GM23338 (cell line): Measurements from ENCODE around the gene UAP1. TPM values are rescaled to one million over a fixed set of nuclear protein-coding genes. Genes with fewer than 3 reads are reported as not detected.

Experiments
- ATAC-seq: fragments of 200-7000 bp; cut with Tn5 transposase; 3 replicates; pipeline ENCODE4 v1.9.1; 2020
- DNase-seq: peaks from one replicate; pipeline ENCODE4 v3.0.0-alpha.2; 2015; ENCODE audit warnings: low spot score
- H2AFZ ChIP-seq: fragments of 200-600 bp; sonication (generic); 2 replicates; pipeline ENCODE4 v1.8.0; 2016; ENCODE audit warnings: antibody characterized with exemption, mild to moderate bottlenecking, moderate library complexity
- H3F3A ChIP-seq: fragments of 200-600 bp; sonication (generic); replicated peaks from 2 replicates; pipeline ENCODE4 v1.8.0; 2017; ENCODE audit warnings: antibody characterized with exemption, mixed run types, low read depth
- H3K27ac ChIP-seq: fragments of 200-600 bp; sonication (generic); 2 replicates; pipeline ENCODE4 v1.6.1; 2016; ENCODE audit warnings: low read depth
- H3K27me3 ChIP-seq: fragments of 200-600 bp; sonication (generic); 2 replicates; pipeline ENCODE4 v1.8.0; 2016; ENCODE audit warnings: mild to moderate bottlenecking, mixed run types, moderate library complexity; ENCODE audit not compliant: insufficient read depth
- H3K36me3 ChIP-seq: fragments of 200-600 bp; sonication (generic); 2 replicates; pipeline ENCODE4 v1.8.0; 2016; ENCODE audit warnings: mild to moderate bottlenecking; ENCODE audit not compliant: insufficient read depth
- H3K4me1 ChIP-seq: fragments of 200-600 bp; sonication (generic); 2 replicates; pipeline ENCODE4 v1.8.0; 2016; ENCODE audit warnings: mild to moderate bottlenecking, moderate library complexity; ENCODE audit not compliant: insufficient read depth
- H3K4me2 ChIP-seq: fragments of 200-600 bp; sonication (generic); 2 replicates; pipeline ENCODE4 v1.7.1; 2017; ENCODE audit warnings: mixed run types
- H3K4me3 ChIP-seq: fragments of 200-600 bp; sonication (generic); 2 replicates; pipeline ENCODE4 v1.6.1; 2016; ENCODE audit warnings: mixed run types
- H3K79me2 ChIP-seq: fragments of 200-600 bp; sonication (generic); replicated peaks from 2 replicates; pipeline ENCODE4 v1.8.0; 2017; ENCODE audit warnings: mild to moderate bottlenecking; ENCODE audit not compliant: insufficient read depth
- H3K9me2 ChIP-seq: fragments of 200-600 bp; sonication (generic); 2 replicates; pipeline ENCODE4 v1.8.0; 2017; ENCODE audit not compliant: insufficient read depth
- H4K20me1 ChIP-seq: fragments of 200-600 bp; sonication (generic); replicated peaks from 2 replicates; pipeline ENCODE4 v1.8.0; 2017; ENCODE audit warnings: mild to moderate bottlenecking; ENCODE audit not compliant: insufficient read depth
- H3K27ac Mint-ChIP-seq: 2 replicates; pipeline ENCODE4 v1.8.0; 2020; ENCODE audit warnings: inconsistent platforms, mild to moderate bottlenecking, moderate library complexity, mixed read lengths
- H3K27me3 Mint-ChIP-seq: 3 replicates; pipeline ENCODE4 v1.8.0; 2022; ENCODE audit warnings: low read depth, mild to moderate bottlenecking, moderate library complexity, mixed read lengths, inconsistent platforms; ENCODE audit not compliant: insufficient read depth, poor library complexity
- H3K36me3 Mint-ChIP-seq: 3 replicates; pipeline ENCODE4 v1.8.0; 2021; ENCODE audit warnings: low read depth, mild to moderate bottlenecking, inconsistent platforms, moderate library complexity, mixed read lengths
- H3K4me1 Mint-ChIP-seq: 3 replicates; pipeline ENCODE4 v1.8.0; 2020; ENCODE audit warnings: mild to moderate bottlenecking, inconsistent platforms, mixed read lengths
- H3K4me3 Mint-ChIP-seq: 3 replicates; pipeline ENCODE4 v1.8.0; 2021; ENCODE audit warnings: moderate library complexity, mild to moderate bottlenecking, inconsistent platforms, mixed read lengths
- H3K9me3 Mint-ChIP-seq: 3 replicates; pipeline ENCODE4 v1.8.0; 2020; ENCODE audit warnings: moderate library complexity, mild to moderate bottlenecking, inconsistent platforms, mixed read lengths
- EZH2 ChIP-seq: fragments of 200-600 bp; sonication (generic); IDR thresholded peaks from one replicate; pipeline ENCODE4 v1.8.0; 2017; ENCODE audit warnings: antibody characterized with exemption, mild to moderate bottlenecking, low read depth; ENCODE audit not compliant: unreplicated experiment
- EZH2phosphoT487 ChIP-seq: fragments of 200-600 bp; sonication (generic); IDR thresholded peaks from one replicate; pipeline ENCODE4 v1.8.1; 2018; ENCODE audit warnings: antibody characterized with exemption; ENCODE audit not compliant: unreplicated experiment
- JUNB ChIP-seq: IDR thresholded peaks from one replicate; pipeline ENCODE4 v1.6.1; 2016; ENCODE audit warnings: antibody characterized with exemption; ENCODE audit not compliant: unreplicated experiment
- NANOG ChIP-seq: IDR thresholded peaks from 2 replicates; pipeline ENCODE4 v1.6.1; 2016; ENCODE audit warnings: antibody characterized with exemption, borderline replicate concordance
- POLR2AphosphoS5 ChIP-seq: IDR thresholded peaks from 2 replicates; pipeline ENCODE4 v1.6.1; 2016; ENCODE audit warnings: antibody characterized with exemption, low read depth
- REST ChIP-seq: IDR thresholded peaks from one replicate; pipeline ENCODE4 v1.6.1; 2018; ENCODE audit warnings: antibody characterized with exemption; ENCODE audit not compliant: unreplicated experiment
- STAT1 ChIP-seq: IDR thresholded peaks from one replicate; pipeline ENCODE4 v1.6.1; 2016; ENCODE audit warnings: antibody characterized with exemption; ENCODE audit not compliant: unreplicated experiment
- ZNF331 ChIP-seq: fragments of 250-450 bp; sonication (Bioruptor Pico); IDR thresholded peaks from 2 replicates; pipeline ENCODE4 v1.5.0; 2020; ENCODE audit warnings: low read depth, mild to moderate bottlenecking, moderate library complexity
- ZNF462 ChIP-seq: fragments of 250-450 bp; sonication (Bioruptor Pico); IDR thresholded peaks from 2 replicates; pipeline ENCODE4 v1.5.0; 2020; ENCODE audit warnings: mild to moderate bottlenecking, moderate library complexity
- polyA plus RNA-seq: library from polyadenylated mRNA; unstranded; fragments of >200 nt; fragmentation: Nextera tagmentation; extraction: Ambion mirVana; gene quantifications from 2 replicates; pipeline ENCODE4 v1.2.1, GENCODE V29; 2016
- total RNA-seq: library from RNA; depleted of rRNA; stranded (reverse); fragments of >200 nt; shearing (Covaris generic); gene quantifications from 2 replicates; pipeline ENCODE4 v1.2.3, GENCODE V29; 2014

The UAP1 gene
- total and polyA plus RNA-seq, 2 experiments from 2014 or later, result 26.7 to 33.3 TPM

- no peak for TF ChIP-seq ZNF462 (CRISPR knock-in tag)
- no peak for TF ChIP-seq POLR2AphosphoS5
- TF ChIP-seq JUNB, result no peak
These were observed 57.6 kb downstream of the UAP1 start (continued) for GRCh38 chr1:162619076-162619475.

- peaks cover 13% of the 10 kb centered on the region for H3K36me3 Mint-ChIP-seq
- no peaks in the 10 kb centered on the region for H3K27me3 ChIP-seq
- H3K9me3 Mint-ChIP-seq, result peaks cover 18% of the 10 kb centered on the region
- H3K4me2 ChIP-seq, result no peak overlapping the region
- TF ChIP-seq EZH2phosphoT487, result no peak
- TF ChIP-seq JUNB, result no peak
- peaks cover 6% of the 10 kb centered on the region for H3K36me3 ChIP-seq
- DNase-seq (no peak), ATAC-seq (no peak)
- H4K20me1 ChIP-seq, result no peaks in the 10 kb centered on the region
- no peak overlapping the region for H3K4me3 Mint-ChIP-seq
- H3K27ac Mint-ChIP-seq, result no peak overlapping the region
- H3K9me2 ChIP-seq, result 0 out of 2 replicates have a peak, but pooled peaks cover 3% of the 10 kb centered on the region
- no peak overlapping the region for H3K4me3 ChIP-seq
- no peaks in the 10 kb centered on the region for H3K4me1 ChIP-seq
- no peaks in the 10 kb centered on the region; the same call in 2 of the 3 replicates for H3K4me1 Mint-ChIP-seq
- H3F3A ChIP-seq, result no peaks in the 10 kb centered on the region
- peaks cover 2% of the 10 kb centered on the region for H3K27me3 Mint-ChIP-seq
- no peak overlapping the region for H2AFZ ChIP-seq
- no peak overlapping the region for H3K27ac ChIP-seq
- no peaks in the 10 kb centered on the region for H3K79me2 ChIP-seq
These were observed 59.7 kb downstream of the UAP1 start for GRCh38 chr1:162621256-162621655.

- no peaks in the 10 kb centered on the region for H3K9me3 Mint-ChIP-seq
- H3K4me3 ChIP-seq, result no peak overlapping the region
- TF ChIP-seq REST (no peak), STAT1 (no peak), JUNB (no peak), EZH2 (no peak), ZNF331 (CRISPR knock-in tag) (no peak), NANOG (no peak), EZH2phosphoT487 (no peak)
These were observed 64.2 kb downstream of the UAP1 start for GRCh38 chr1:162625679-162626078.

More at GRCh38 chr1:162625679-162626078, 64.2 kb downstream of the UAP1 start:
- Histone ChIP-seq H3K9me2 (0 out of 2 replicates have a peak, but pooled peaks cover 3% of the 10 kb centered on the region), H3K27ac (no peak overlapping the region), H3K4me1 (no peaks in the 10 kb centered on the region), H2AFZ (no peak overlapping the region), H3K79me2 (no peaks in the 10 kb centered on the region), H3K4me2 (no peak overlapping the region), H3K36me3 (no peaks in the 10 kb centered on the region), H3F3A (no peaks in the 10 kb centered on the region), H3K27me3 (no peaks in the 10 kb centered on the region), H4K20me1 (no peaks in the 10 kb centered on the region)
- no peak for ATAC-seq
- Mint-ChIP-seq H3K4me3 (no peak overlapping the region), H3K4me1 (no peaks in the 10 kb centered on the region; the same call in 2 of the 3 replicates), H3K27me3 (peaks cover 2% of the 10 kb centered on the region), H3K27ac (no peak overlapping the region), H3K36me3 (no peaks in the 10 kb centered on the region)
- no peak for DNase-seq
